ENCODE measurements around the gene FBXL16.

- TF ChIP-seq EZH2phosphoT487 (IDR thresholded peaks at IDR 0.05; ENCODE audit: insufficient read depth, low read depth): no peak
- no peak for TF ChIP-seq EZH2 (IDR thresholded peaks at IDR 0.05; ENCODE audit: insufficient read depth, poor library complexity, severe bottlenecking)
Measured at GRCh38 chr16:709566-710499, 4.2 kb upstream of the FBXL16 start.

Measured in GM23248 (cell line).